Keratinocyte (primary cell): ENCODE measurements around the gene LDLRAD4. TPM values are rescaled to one million over a fixed set of nuclear protein-coding genes. Genes with fewer than 3 reads are reported as not detected.

Experiments
- DNase-seq: peaks from one replicate; pipeline ENCODE4 v3.0.0-alpha.2; 2011; ENCODE audit warnings: low read depth, missing footprints, low spot score
- FAIRE-seq: peaks from 2 replicates; lab custom pipeline; 2011; peaks lifted over from hg19 to GRCh38; lab: Jason Lieb, UNC
- H2AFZ ChIP-seq: 2 replicates; pipeline ENCODE4 v1.6.0; 2012; ENCODE audit warnings: low read length, control low read depth, inconsistent platforms; ENCODE audit not compliant: control insufficient read depth
- H3K27ac ChIP-seq: 2 replicates; pipeline ENCODE4 v1.5.1; 2011; ENCODE audit warnings: low read length; ENCODE audit not compliant: control insufficient read depth, insufficient read depth
- H3K27me3 ChIP-seq: 3 replicates; pipeline ENCODE4 v1.6.0; 2011; ENCODE audit warnings: low read length; ENCODE audit not compliant: control insufficient read depth, insufficient read depth; ENCODE audit errors: extremely low read depth
- H3K36me3 ChIP-seq, 2 experiments: 2 replicates in 1 of 2; 3 replicates in 1 of 2; pipeline ENCODE4 v1.5.1; 2011; ENCODE audit warnings: low read length in 2 of 2, mild to moderate bottlenecking in 1 of 2; ENCODE audit not compliant: control insufficient read depth in 2 of 2, insufficient read depth in 2 of 2; ENCODE audit errors: extremely low read depth in 1 of 2
- H3K4me1 ChIP-seq: 3 replicates; pipeline ENCODE4 v1.5.1; 2011; ENCODE audit warnings: low read length; ENCODE audit not compliant: control insufficient read depth, insufficient read depth; ENCODE audit errors: extremely low read depth
- H3K4me2 ChIP-seq: 3 replicates; pipeline ENCODE4 v1.6.0; 2011; ENCODE audit warnings: low read depth, low read length; ENCODE audit not compliant: control insufficient read depth, insufficient read depth; ENCODE audit errors: extremely low read depth
- H3K4me3 ChIP-seq, 3 experiments: fragments of 200-600 bp in 1 of 3; sonication (generic) in 1 of 3; 2 replicates in 2 of 3; 3 replicates in 1 of 3; pipeline ENCODE4 v1.5.1; 2011 to 2016; ENCODE audit warnings: low read length in 3 of 3, mild to moderate bottlenecking in 3 of 3, control low read depth in 2 of 3, inconsistent platforms in 1 of 3, low read depth in 1 of 3, mixed read lengths in 1 of 3, mixed run types in 1 of 3, moderate library complexity in 1 of 3; ENCODE audit not compliant: control insufficient read depth in 2 of 3, insufficient read depth in 2 of 3; ENCODE audit errors: extremely low read depth in 1 of 3
- H3K79me2 ChIP-seq: 2 replicates; pipeline ENCODE4 v1.6.0; 2012; ENCODE audit warnings: low read length; ENCODE audit not compliant: control insufficient read depth, insufficient read depth
- H3K9ac ChIP-seq: 3 replicates; pipeline ENCODE4 v1.6.0; 2011; ENCODE audit warnings: low read length; ENCODE audit not compliant: control insufficient read depth, insufficient read depth; ENCODE audit errors: extremely low read depth
- H3K9me1 ChIP-seq: 3 replicates; pipeline ENCODE4 v1.6.0; 2011; ENCODE audit warnings: low read length; ENCODE audit not compliant: control insufficient read depth, insufficient read depth; ENCODE audit errors: extremely low read depth
- H3K9me3 ChIP-seq: 2 replicates; pipeline ENCODE4 v1.5.1; 2012; ENCODE audit warnings: low read depth, low read length; ENCODE audit not compliant: control insufficient read depth
- H4K20me1 ChIP-seq: 3 replicates; pipeline ENCODE4 v1.6.0; 2011; ENCODE audit warnings: low read length; ENCODE audit not compliant: control insufficient read depth, insufficient read depth; ENCODE audit errors: extremely low read depth
- CTCF ChIP-seq, 3 experiments: IDR thresholded peaks in 1 of 3; conservative IDR thresholded peaks in 1 of 3; optimal IDR thresholded peaks in 1 of 3; 2 replicates in 2 of 3; 3 replicates in 1 of 3; pipeline versions ENCODE3 to v1.5.1; 2011; ENCODE audit warnings: low read length in 3 of 3, mild to moderate bottlenecking in 3 of 3, moderate library complexity in 2 of 3, control low read depth in 1 of 3, inconsistent platforms in 1 of 3; ENCODE audit not compliant: insufficient read depth in 2 of 3; ENCODE audit errors: extremely low read depth in 1 of 3
- EZH2 ChIP-seq: IDR thresholded peaks from one replicate; pipeline ENCODE4 v1.6.1; 2012; ENCODE audit warnings: inconsistent platforms, mild to moderate bottlenecking, low read length, moderate library complexity
- dilution Hi-C: fragments of 300-500 bp; cut with MboI; formaldehyde crosslinking; loops from one replicate; pipeline ENCODE4 v1.7.0; 2020; ENCODE audit warnings: low sequenced_read_pairs; ENCODE audit not compliant: extremely low pct_ligation_motif_present
- polyA plus RNA-seq, 5 experiments: library from polyadenylated mRNA; depleted of rRNA in 3 of 5; stranded (reverse) in 3 of 5; stranded (forward) in 1 of 5; unstranded in 1 of 5; fragments of >200 nt; gene quantifications; 1 replicate in 1 of 5; 2 replicates in 3 of 5; 3 replicates in 1 of 5; pipeline versions ENCODE4 v1.2.1 to v1.2.3, GENCODE V29; 2011 to 2012; ENCODE audit warnings: missing spikeins in 2 of 5, low read depth in 1 of 5, low replicate concordance in 1 of 5

Gene LDLRAD4
- polyA plus RNA-seq, 1 donor (not counting 4 experiments of a cell fraction or from before 2014, with no cell fraction given) = not detected

- no peaks in the 10 kb centered on the region for H3K27me3 ChIP-seq
- DNase-seq = no peak
- no peak overlapping the region for H3K4me2 ChIP-seq
- TF ChIP-seq EZH2 (no peak), CTCF (optimal IDR thresholded peaks at IDR 0.05 in 1 of 3, IDR thresholded peaks at IDR 0.05 in 1 of 3, conservative IDR thresholded peaks at IDR 0.05 in 1 of 3; ENCODE audit: extremely low read depth in 1 of 3, insufficient read depth in 2 of 3, low read length in 3 of 3) (no peak)
- dilution Hi-C loops = no loop called here
- no peaks in the 10 kb centered on the region for H3K36me3 ChIP-seq
- no peaks in the 10 kb centered on the region for H4K20me1 ChIP-seq
- no peak overlapping the region for H3K4me3 ChIP-seq
- no peaks in the 10 kb centered on the region for H3K79me2 ChIP-seq
- H3K27ac ChIP-seq = no peak overlapping the region
- H3K9me3 ChIP-seq = no peaks in the 10 kb centered on the region
- no peaks in the 10 kb centered on the region for H3K9me1 ChIP-seq
- H2AFZ ChIP-seq = no peak overlapping the region
- no peaks in the 10 kb centered on the region for H3K4me1 ChIP-seq
- FAIRE-seq = no peak
- H3K9ac ChIP-seq = no peak overlapping the region
Measured at GRCh38 chr18:13198701-13199100, 19.9 kb upstream of the LDLRAD4 start.

- no peaks in the 10 kb centered on the region for H4K20me1 ChIP-seq
- no peaks in the 10 kb centered on the region for H3K79me2 ChIP-seq
- no peak overlapping the region for H3K4me3 ChIP-seq
- H3K9me3 ChIP-seq = no peaks in the 10 kb centered on the region
- no peaks in the 10 kb centered on the region for H3K9me1 ChIP-seq
- FAIRE-seq (no peak), DNase-seq (no peak)
- dilution Hi-C loops = no loop called here
- TF ChIP-seq EZH2 (no peak), CTCF (optimal IDR thresholded peaks at IDR 0.05 in 1 of 3, IDR thresholded peaks at IDR 0.05 in 1 of 3, conservative IDR thresholded peaks at IDR 0.05 in 1 of 3; ENCODE audit: extremely low read depth in 1 of 3, insufficient read depth in 2 of 3, low read length in 3 of 3) (no peak)
- H3K36me3 ChIP-seq = no peaks in the 10 kb centered on the region
- H3K9ac ChIP-seq = no peak overlapping the region
- no peak overlapping the region for H2AFZ ChIP-seq
- H3K4me1 ChIP-seq = no peaks in the 10 kb centered on the region
- H3K4me2 ChIP-seq = no peak overlapping the region
- H3K27ac ChIP-seq = no peak overlapping the region
- H3K27me3 ChIP-seq = no peaks in the 10 kb centered on the region
Measured at GRCh38 chr18:13199169-13199568, 19.4 kb upstream of the LDLRAD4 start.
